SK-N-SH treated with all-trans-retinoic acid at 6 μM for 48 hours (cell line): ENCODE results near the gene PIAS1.

Source experiments
- ATAC-seq: fragments of 200-7000 bp; cut with Tn5 transposase; 3 replicates; pipeline ENCODE4 v1.9.1; 2020; ENCODE audit warnings: mild to moderate bottlenecking, moderate library complexity
- ARNTL ChIP-seq: fragments of 450-650 bp; formaldehyde crosslinking; IDR thresholded peaks from 2 replicates; pipeline ENCODE4 v1.5.0; 2020; ENCODE audit warnings: low read depth, mild to moderate bottlenecking, moderate library complexity, borderline replicate concordance
- BACH2 ChIP-seq: fragments of 250-450 bp; sonication (Bioruptor Pico); IDR thresholded peaks from 2 replicates; pipeline ENCODE4 v1.9.0; 2021; ENCODE audit warnings: mild to moderate bottlenecking, borderline replicate concordance
- CREB5 ChIP-seq: fragments of 250-450 bp; sonication (Bioruptor Pico); IDR thresholded peaks from 2 replicates; pipeline ENCODE4 v1.5.1; 2020; ENCODE audit warnings: low read depth, mild to moderate bottlenecking, moderate library complexity
- CSDC2 ChIP-seq: fragments of 250-450 bp; sonication (Bioruptor Pico); IDR thresholded peaks from 2 replicates; pipeline ENCODE4 v1.5.0; 2020; ENCODE audit warnings: mild to moderate bottlenecking, moderate library complexity
- ESRRG ChIP-seq: fragments of 250-450 bp; sonication (Bioruptor Pico); IDR thresholded peaks from 2 replicates; pipeline ENCODE4 v1.6.1; 2021; ENCODE audit warnings: mild to moderate bottlenecking
- GLIS3 ChIP-seq: fragments of 250-450 bp; sonication (Bioruptor Pico); IDR thresholded peaks from 2 replicates; pipeline ENCODE4 v1.5.0; 2020; ENCODE audit warnings: mild to moderate bottlenecking, moderate library complexity
- ISL1 ChIP-seq: fragments of 250-450 bp; sonication (Bioruptor Pico); IDR thresholded peaks from 2 replicates; pipeline ENCODE4 v2.1.2; 2022; ENCODE audit warnings: mild to moderate bottlenecking, moderate library complexity
- OSR1 ChIP-seq: fragments of 250-450 bp; sonication (Bioruptor Pico); IDR thresholded peaks from 2 replicates; pipeline ENCODE4 v1.8.0; 2022; ENCODE audit warnings: moderate library complexity, mild to moderate bottlenecking, inconsistent platforms
- PATZ1 ChIP-seq: fragments of 250-450 bp; sonication (Bioruptor Pico); IDR thresholded peaks from 2 replicates; pipeline ENCODE4 v1.8.0; 2020; ENCODE audit warnings: mild to moderate bottlenecking, moderate library complexity, borderline replicate concordance
- POU6F1 ChIP-seq: fragments of 250-450 bp; sonication (Bioruptor Pico); IDR thresholded peaks from 2 replicates; pipeline ENCODE4 v1.8.0; 2021; ENCODE audit warnings: low read depth, mild to moderate bottlenecking, moderate library complexity, borderline replicate concordance
- PPARA ChIP-seq: fragments of 250-450 bp; sonication (Bioruptor Pico); IDR thresholded peaks from 2 replicates; pipeline ENCODE4 v1.5.0; 2020; ENCODE audit warnings: mild to moderate bottlenecking, borderline replicate concordance
- RARB ChIP-seq: fragments of 250-450 bp; sonication (Bioruptor Pico); IDR thresholded peaks from 2 replicates; pipeline ENCODE4 v1.8.0; 2021; ENCODE audit warnings: mild to moderate bottlenecking, moderate library complexity
- SNAI2 ChIP-seq: fragments of 250-450 bp; sonication (Bioruptor Pico); IDR thresholded peaks from 2 replicates; pipeline ENCODE4 v1.5.0; 2020; ENCODE audit warnings: mild to moderate bottlenecking, moderate library complexity
- TOX ChIP-seq: fragments of 250-450 bp; sonication (Bioruptor Pico); IDR thresholded peaks from 2 replicates; pipeline ENCODE4 v1.8.0; 2021; ENCODE audit warnings: mild to moderate bottlenecking, moderate library complexity, borderline replicate concordance
- TSHZ2 ChIP-seq: fragments of 250-450 bp; sonication (Bioruptor Pico); IDR thresholded peaks from 2 replicates; pipeline ENCODE4 v1.5.0; 2020; ENCODE audit warnings: mild to moderate bottlenecking, moderate library complexity
- ZC3H10 ChIP-seq: fragments of 250-450 bp; sonication (Bioruptor Pico); IDR thresholded peaks from 2 replicates; pipeline ENCODE4 v1.5.1; 2021; ENCODE audit warnings: mild to moderate bottlenecking, moderate library complexity
- ZFP3 ChIP-seq: fragments of 250-450 bp; sonication (Bioruptor Pico); IDR thresholded peaks from 2 replicates; pipeline ENCODE4 v1.5.0; 2020; ENCODE audit warnings: mild to moderate bottlenecking, moderate library complexity
- ZFP30 ChIP-seq: fragments of 450-650 bp; formaldehyde crosslinking; IDR thresholded peaks from 2 replicates; pipeline ENCODE4 v1.5.0; 2022; ENCODE audit warnings: mild to moderate bottlenecking, moderate library complexity
- ZNF565 ChIP-seq: fragments of 450-650 bp; formaldehyde crosslinking; conservative IDR thresholded peaks from 2 replicates; pipeline ENCODE4 v1.5.0; 2020; ENCODE audit warnings: low read depth, mild to moderate bottlenecking, moderate library complexity
- ZNF70 ChIP-seq: fragments of 450-650 bp; formaldehyde crosslinking; IDR thresholded peaks from 2 replicates; pipeline ENCODE4 v1.5.0; 2020; ENCODE audit warnings: mild to moderate bottlenecking, moderate library complexity

Gene PIAS1

GRCh38 chr15:68143129-68143528 is 89.0 kb downstream of the PIAS1 start:
- no peak for ATAC-seq

GRCh38 chr15:68143785-68144184 is 89.7 kb downstream of the PIAS1 start:
- TF ChIP-seq PATZ1 (CRISPR knock-in tag), result no peak
- TF ChIP-seq ZFP30 (CRISPR knock-in tag), result no peak
- no peak for TF ChIP-seq ESRRG (CRISPR knock-in tag)
- no peak for TF ChIP-seq GLIS3
- TF ChIP-seq POU6F1 (CRISPR knock-in tag), result no peak
- no peak for TF ChIP-seq ZNF565
- TF ChIP-seq BACH2 (CRISPR knock-in tag), result no peak
- no peak for TF ChIP-seq CREB5 (CRISPR knock-in tag)
- TF ChIP-seq ARNTL (CRISPR knock-in tag), result no peak
- no peak for TF ChIP-seq ISL1 (CRISPR knock-in tag)
- TF ChIP-seq TOX (CRISPR knock-in tag), result no peak
- no peak for TF ChIP-seq ZNF70
- no peak for TF ChIP-seq ZC3H10 (CRISPR knock-in tag)
- no peak for TF ChIP-seq OSR1 (CRISPR knock-in tag)
- TF ChIP-seq PPARA (CRISPR knock-in tag), result no peak
- TF ChIP-seq SNAI2 (CRISPR knock-in tag), result no peak
- no peak for TF ChIP-seq ZFP3
- no peak for TF ChIP-seq TSHZ2 (CRISPR knock-in tag)

More at GRCh38 chr15:68143129-68143528, 89.0 kb downstream of the PIAS1 start:
- TF ChIP-seq PPARA (CRISPR knock-in tag) (no peak), POU6F1 (CRISPR knock-in tag) (no peak), GLIS3 (no peak)

GRCh38 chr15:68145706-68146105 is 91.6 kb downstream of the PIAS1 start:
- ATAC-seq, result no peak
- TF ChIP-seq TOX (CRISPR knock-in tag) (no peak), CREB5 (CRISPR knock-in tag) (no peak), ZFP3 (no peak), RARB (CRISPR knock-in tag) (no peak), TSHZ2 (CRISPR knock-in tag) (no peak), POU6F1 (CRISPR knock-in tag) (no peak), ZNF70 (no peak), ZC3H10 (CRISPR knock-in tag) (no peak), PPARA (CRISPR knock-in tag) (no peak), ZFP30 (CRISPR knock-in tag) (no peak), ESRRG (CRISPR knock-in tag) (no peak), SNAI2 (CRISPR knock-in tag) (no peak), CSDC2 (CRISPR knock-in tag) (no peak)

More at GRCh38 chr15:68143785-68144184, 89.7 kb downstream of the PIAS1 start:
- ATAC-seq, result no peak
